HEK293 (cell line): ENCODE results near the gene IRS2.

ENCODE experiments used
- ATF2 ChIP-seq: fragments of 450-650 bp; formaldehyde crosslinking; IDR thresholded peaks from 2 replicates; pipeline ENCODE4 v1.5.1; 2016; ENCODE audit warnings: missing biosample characterization, missing genetic modification characterization, low read depth
- REPIN1 ChIP-seq: fragments of 450-650 bp; formaldehyde crosslinking; IDR thresholded peaks from 2 replicates; pipeline ENCODE4 v1.5.1; 2017; ENCODE audit warnings: missing biosample characterization, missing genetic modification characterization, low read depth
- ZBTB1 ChIP-seq: fragments of 450-650 bp; formaldehyde crosslinking; IDR thresholded peaks from 2 replicates; pipeline ENCODE4 v1.5.1; 2016; ENCODE audit warnings: missing biosample characterization, missing genetic modification characterization
- ZBTB11 ChIP-seq: fragments of 450-650 bp; formaldehyde crosslinking; conservative IDR thresholded peaks from 2 replicates; pipeline ENCODE4 v1.5.1; 2016; ENCODE audit warnings: low read depth, missing biosample characterization, missing genetic modification characterization
- ZBTB6 ChIP-seq: fragments of 450-650 bp; formaldehyde crosslinking; IDR thresholded peaks from 2 replicates; pipeline ENCODE4 v1.5.1; 2017; ENCODE audit warnings: missing biosample characterization, missing genetic modification characterization
- ZNF10 ChIP-seq: fragments of 450-650 bp; formaldehyde crosslinking; IDR thresholded peaks from 2 replicates; pipeline ENCODE4 v1.5.1; 2017; ENCODE audit warnings: missing biosample characterization, missing genetic modification characterization
- ZNF157 ChIP-seq: fragments of 450-650 bp; formaldehyde crosslinking; IDR thresholded peaks from 2 replicates; pipeline ENCODE4 v1.5.1; 2016; ENCODE audit warnings: missing biosample characterization, missing genetic modification characterization
- ZNF670 ChIP-seq: fragments of 450-650 bp; formaldehyde crosslinking; IDR thresholded peaks from 2 replicates; pipeline ENCODE4 v1.5.1; 2016; ENCODE audit warnings: missing biosample characterization, missing genetic modification characterization, low read depth
- TF ChIP-seq, protein P1 (sequence below): fragments of 450-650 bp; formaldehyde crosslinking; IDR thresholded peaks from 2 replicates; pipeline ENCODE4 v1.5.1; 2016; ENCODE audit warnings: missing biosample characterization, missing genetic modification characterization
- TF ChIP-seq, protein P2 (sequence below): fragments of 450-650 bp; formaldehyde crosslinking; IDR thresholded peaks from 2 replicates; pipeline ENCODE4 v1.5.1; 2017; ENCODE audit warnings: missing biosample characterization, missing genetic modification characterization
- TF ChIP-seq, protein P3 (sequence below): fragments of 450-650 bp; formaldehyde crosslinking; IDR thresholded peaks from 2 replicates; pipeline ENCODE4 v1.5.1; 2016; ENCODE audit warnings: missing biosample characterization, missing genetic modification characterization

DNA sequence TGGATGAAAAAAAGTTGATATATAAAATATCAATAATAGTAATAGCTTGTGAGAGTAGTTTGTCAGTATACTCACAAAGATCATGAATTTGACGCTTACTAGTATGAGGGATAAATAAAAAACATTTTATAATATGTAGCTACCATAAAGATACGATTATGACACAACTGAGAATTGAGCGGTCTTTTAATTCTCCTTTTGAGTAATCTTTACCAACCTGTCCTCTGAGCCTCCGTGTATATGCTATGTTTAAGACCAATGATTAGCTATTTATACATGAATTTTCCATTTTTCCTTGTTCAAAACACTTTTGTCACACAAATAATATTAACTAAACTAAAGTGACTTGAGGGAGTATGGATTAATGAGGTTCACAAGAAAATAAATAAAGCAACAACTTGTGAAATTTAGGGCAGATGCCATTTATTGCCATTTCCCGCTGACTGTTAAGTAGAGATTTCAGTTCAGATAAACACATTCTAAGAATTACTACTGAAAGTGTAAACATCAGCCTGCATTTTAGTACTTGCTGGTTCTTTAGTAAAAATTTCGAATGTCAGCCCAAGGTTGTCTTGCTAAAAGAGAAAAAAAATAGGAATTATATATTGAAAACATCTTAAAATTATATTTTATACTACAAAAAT, 6.2 kb upstream of the IRS2 start:
- TF ChIP-seq ZBTB1 (no peak), ZNF157 (no peak), ZNF670 (no peak), ATF2 (tag by site-specific recombination) (no peak), ZBTB11 (tag by site-specific recombination) (no peak), ZBTB6 (tag by site-specific recombination) (no peak), ZNF10 (tag by site-specific recombination) (no peak), REPIN1 (tag by site-specific recombination) (no peak)
- TF ChIP-seq, protein P1, sequence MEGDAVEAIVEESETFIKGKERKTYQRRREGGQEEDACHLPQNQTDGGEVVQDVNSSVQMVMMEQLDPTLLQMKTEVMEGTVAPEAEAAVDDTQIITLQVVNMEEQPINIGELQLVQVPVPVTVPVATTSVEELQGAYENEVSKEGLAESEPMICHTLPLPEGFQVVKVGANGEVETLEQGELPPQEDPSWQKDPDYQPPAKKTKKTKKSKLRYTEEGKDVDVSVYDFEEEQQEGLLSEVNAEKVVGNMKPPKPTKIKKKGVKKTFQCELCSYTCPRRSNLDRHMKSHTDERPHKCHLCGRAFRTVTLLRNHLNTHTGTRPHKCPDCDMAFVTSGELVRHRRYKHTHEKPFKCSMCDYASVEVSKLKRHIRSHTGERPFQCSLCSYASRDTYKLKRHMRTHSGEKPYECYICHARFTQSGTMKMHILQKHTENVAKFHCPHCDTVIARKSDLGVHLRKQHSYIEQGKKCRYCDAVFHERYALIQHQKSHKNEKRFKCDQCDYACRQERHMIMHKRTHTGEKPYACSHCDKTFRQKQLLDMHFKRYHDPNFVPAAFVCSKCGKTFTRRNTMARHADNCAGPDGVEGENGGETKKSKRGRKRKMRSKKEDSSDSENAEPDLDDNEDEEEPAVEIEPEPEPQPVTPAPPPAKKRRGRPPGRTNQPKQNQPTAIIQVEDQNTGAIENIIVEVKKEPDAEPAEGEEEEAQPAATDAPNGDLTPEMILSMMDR (tag by site-specific recombination), result no peak
- TF ChIP-seq, protein P2, sequence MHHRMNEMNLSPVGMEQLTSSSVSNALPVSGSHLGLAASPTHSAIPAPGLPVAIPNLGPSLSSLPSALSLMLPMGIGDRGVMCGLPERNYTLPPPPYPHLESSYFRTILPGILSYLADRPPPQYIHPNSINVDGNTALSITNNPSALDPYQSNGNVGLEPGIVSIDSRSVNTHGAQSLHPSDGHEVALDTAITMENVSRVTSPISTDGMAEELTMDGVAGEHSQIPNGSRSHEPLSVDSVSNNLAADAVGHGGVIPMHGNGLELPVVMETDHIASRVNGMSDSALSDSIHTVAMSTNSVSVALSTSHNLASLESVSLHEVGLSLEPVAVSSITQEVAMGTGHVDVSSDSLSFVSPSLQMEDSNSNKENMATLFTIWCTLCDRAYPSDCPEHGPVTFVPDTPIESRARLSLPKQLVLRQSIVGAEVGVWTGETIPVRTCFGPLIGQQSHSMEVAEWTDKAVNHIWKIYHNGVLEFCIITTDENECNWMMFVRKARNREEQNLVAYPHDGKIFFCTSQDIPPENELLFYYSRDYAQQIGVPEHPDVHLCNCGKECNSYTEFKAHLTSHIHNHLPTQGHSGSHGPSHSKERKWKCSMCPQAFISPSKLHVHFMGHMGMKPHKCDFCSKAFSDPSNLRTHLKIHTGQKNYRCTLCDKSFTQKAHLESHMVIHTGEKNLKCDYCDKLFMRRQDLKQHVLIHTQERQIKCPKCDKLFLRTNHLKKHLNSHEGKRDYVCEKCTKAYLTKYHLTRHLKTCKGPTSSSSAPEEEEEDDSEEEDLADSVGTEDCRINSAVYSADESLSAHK (tag by site-specific recombination), result no peak
- TF ChIP-seq, protein P3, sequence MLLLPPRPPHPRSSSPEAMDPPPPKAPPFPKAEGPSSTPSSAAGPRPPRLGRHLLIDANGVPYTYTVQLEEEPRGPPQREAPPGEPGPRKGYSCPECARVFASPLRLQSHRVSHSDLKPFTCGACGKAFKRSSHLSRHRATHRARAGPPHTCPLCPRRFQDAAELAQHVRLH (tag by site-specific recombination), result no peak
